ENCODE results near the gene NEK11. TPM values are rescaled to one million over a fixed set of nuclear protein-coding genes. Genes with fewer than 3 reads are reported as not detected.

The NEK11 gene
- total and polyA plus RNA-seq, 8 donors = 0.45 to 24.2 (median 2.3) TPM; not detected in 1

DNA sequence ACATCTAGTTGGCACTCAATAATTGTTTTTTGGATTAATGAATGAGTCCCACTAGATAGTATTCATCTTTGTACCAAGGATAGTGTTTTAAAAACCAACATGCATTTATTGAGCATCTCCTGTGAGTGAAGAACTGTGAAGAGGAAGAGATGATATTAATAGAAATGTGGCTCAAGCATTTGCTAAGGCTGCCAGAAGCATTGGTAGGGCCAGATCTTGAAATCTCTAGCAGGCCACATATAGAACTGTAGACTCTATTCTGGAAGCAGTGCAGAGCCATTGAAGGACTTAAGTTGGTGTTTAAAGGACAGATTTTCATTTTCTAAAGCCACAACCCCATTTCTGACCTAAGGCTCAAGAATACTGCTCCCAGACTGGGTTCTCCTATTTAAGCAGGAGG is 99.0 kb downstream of the NEK11 start:
- no peak for TF ChIP-seq POLR2AphosphoS5 (IDR thresholded peaks at IDR 0.05)
- TF ChIP-seq POLR2A (IDR thresholded peaks at IDR 0.05) = no peak
- no peak for TF ChIP-seq EP300 (IDR thresholded peaks at IDR 0.05)
- TF ChIP-seq, protein P1, sequence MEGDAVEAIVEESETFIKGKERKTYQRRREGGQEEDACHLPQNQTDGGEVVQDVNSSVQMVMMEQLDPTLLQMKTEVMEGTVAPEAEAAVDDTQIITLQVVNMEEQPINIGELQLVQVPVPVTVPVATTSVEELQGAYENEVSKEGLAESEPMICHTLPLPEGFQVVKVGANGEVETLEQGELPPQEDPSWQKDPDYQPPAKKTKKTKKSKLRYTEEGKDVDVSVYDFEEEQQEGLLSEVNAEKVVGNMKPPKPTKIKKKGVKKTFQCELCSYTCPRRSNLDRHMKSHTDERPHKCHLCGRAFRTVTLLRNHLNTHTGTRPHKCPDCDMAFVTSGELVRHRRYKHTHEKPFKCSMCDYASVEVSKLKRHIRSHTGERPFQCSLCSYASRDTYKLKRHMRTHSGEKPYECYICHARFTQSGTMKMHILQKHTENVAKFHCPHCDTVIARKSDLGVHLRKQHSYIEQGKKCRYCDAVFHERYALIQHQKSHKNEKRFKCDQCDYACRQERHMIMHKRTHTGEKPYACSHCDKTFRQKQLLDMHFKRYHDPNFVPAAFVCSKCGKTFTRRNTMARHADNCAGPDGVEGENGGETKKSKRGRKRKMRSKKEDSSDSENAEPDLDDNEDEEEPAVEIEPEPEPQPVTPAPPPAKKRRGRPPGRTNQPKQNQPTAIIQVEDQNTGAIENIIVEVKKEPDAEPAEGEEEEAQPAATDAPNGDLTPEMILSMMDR (IDR thresholded peaks at IDR 0.05) = no peak
- Histone ChIP-seq H3K36me3 (no peaks in the 10 kb centered on the region), H3K27me3 (no peaks in the 10 kb centered on the region), H3K9me3 (peaks cover 0 to 32% (median 14%) of the 10 kb centered on the region in 4 donors), H3K4me3 (no peak overlapping the region), H3K27ac (no peak overlapping the region), H3K4me1 (no peaks in the 10 kb centered on the region)
- intact Hi-C loops (cut with DNase I; ENCODE audit: low total_unique reads) = no loop called here
- DNase-seq = no peak

GRCh38 chr3:131140891-131141290 is 114.2 kb downstream of the NEK11 start:
- no peak for TF ChIP-seq EP300 (IDR thresholded peaks at IDR 0.05)
- TF ChIP-seq, protein P1 (IDR thresholded peaks at IDR 0.05) = no peak
- no peak for TF ChIP-seq POLR2AphosphoS5 (IDR thresholded peaks at IDR 0.05)
- no peak for TF ChIP-seq POLR2A (IDR thresholded peaks at IDR 0.05)
- H3K27ac ChIP-seq = no peak overlapping the region
- WGBS, 5 donors = 85 to 89% (median 88%) methylated on average over 1 of the region's 1 CpG
- H3K4me1 ChIP-seq = no peaks in the 10 kb centered on the region
- intact Hi-C loops (cut with DNase I; ENCODE audit: low total_unique reads) = no loop called here
- peaks cover 0 to 8% (median 3%) of the 10 kb centered on the region in 4 donors for H3K36me3 ChIP-seq
- H3K4me3 ChIP-seq = no peak overlapping the region
- peaks cover 0 to 6% (median 2%) of the 10 kb centered on the region in 4 donors for H3K9me3 ChIP-seq
- no peaks in the 10 kb centered on the region for H3K27me3 ChIP-seq
- no peak for DNase-seq

GRCh38 chr3:131141770-131142169 is 115.1 kb downstream of the NEK11 start:
- H3K27me3 ChIP-seq = no peaks in the 10 kb centered on the region
- 93 to 100% (median 98%) methylated on average over 2 of the region's 2 CpGs for WGBS, 5 donors
- no peak overlapping the region for H3K27ac ChIP-seq
- intact Hi-C loops (cut with DNase I; ENCODE audit: low total_unique reads) = no loop called here
- H3K4me1 ChIP-seq = no peaks in the 10 kb centered on the region
- H3K4me3 ChIP-seq = no peak overlapping the region
- H3K36me3 ChIP-seq = peaks cover 0 to 8% (median 3%) of the 10 kb centered on the region in 4 donors
- no peak for TF ChIP-seq POLR2AphosphoS5 (IDR thresholded peaks at IDR 0.05)
- TF ChIP-seq, protein P1 (IDR thresholded peaks at IDR 0.05) = no peak
- TF ChIP-seq POLR2A (IDR thresholded peaks at IDR 0.05) = no peak
- no peak for TF ChIP-seq EP300 (IDR thresholded peaks at IDR 0.05)
- H3K9me3 ChIP-seq = peaks cover 0 to 6% (median 2%) of the 10 kb centered on the region in 4 donors
- no peak for DNase-seq

DNA sequence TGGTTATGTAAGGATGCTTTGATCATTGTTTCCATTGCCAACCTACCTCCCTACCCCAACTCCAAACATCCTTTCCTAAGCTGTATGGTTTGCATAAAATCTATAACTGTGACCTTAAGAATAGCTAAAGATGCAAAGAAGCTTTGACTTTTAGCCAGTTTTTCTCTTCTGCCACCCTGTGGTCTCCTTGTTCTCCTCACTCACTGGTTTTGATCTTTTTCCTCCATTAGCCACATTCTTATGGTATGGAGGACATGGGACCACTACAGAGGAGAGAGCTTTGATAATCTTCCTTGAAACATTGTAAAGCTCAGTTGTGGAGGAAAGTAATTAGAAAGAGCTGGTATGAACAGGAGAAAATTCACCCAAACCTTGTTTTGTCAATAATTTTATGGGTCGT is 115.9 kb downstream of the NEK11 start:
- peaks cover 0 to 6% (median 2%) of the 10 kb centered on the region in 4 donors for H3K9me3 ChIP-seq
- H3K36me3 ChIP-seq = peaks cover 0 to 8% (median 3%) of the 10 kb centered on the region in 4 donors
- TF ChIP-seq EP300 (IDR thresholded peaks at IDR 0.05) (no peak), POLR2AphosphoS5 (IDR thresholded peaks at IDR 0.05) (no peak), POLR2A (IDR thresholded peaks at IDR 0.05) (no peak)
- TF ChIP-seq, protein P1 (IDR thresholded peaks at IDR 0.05) = no peak
- DNase-seq = no peak
- H3K27me3 ChIP-seq = no peaks in the 10 kb centered on the region
- H3K4me1 ChIP-seq = no peaks in the 10 kb centered on the region
- 91 to 95% (median 94%) methylated on average over 1 of the region's 1 CpG for WGBS, 5 donors
- H3K4me3 ChIP-seq = no peak overlapping the region
- H3K27ac ChIP-seq = no peak overlapping the region
- intact Hi-C loops (cut with DNase I; ENCODE audit: low total_unique reads) = no loop called here
